Stimulated activated CD4-positive, alpha-beta T cell treated with anti-CD3 and anti-CD28 coated beads, Interleukin-4, amount 100 ng/mL, for 24 hours (primary cell): ENCODE data around the gene KIAA1671.

Source experiments
- DNase-seq: peaks from one replicate; pipeline ENCODE4 v3.0.0-alpha.2; 2020

Gene KIAA1671

GRCh38 chr22:25069758-25070481, 117.4 kb downstream of the KIAA1671 start:
- DNase-seq: no peak

GRCh38 chr22:25070956-25071355, 118.4 kb downstream of the KIAA1671 start:
- DNase-seq: no peak

GRCh38 chr22:25071720-25072119, 119.2 kb downstream of the KIAA1671 start:
- no peak for DNase-seq

- DNase-seq: no peak
These were observed 119.9 kb downstream of the KIAA1671 start for GRCh38 chr22:25072406-25072805.

- DNase-seq: peak; percentile 78
These were observed 123.8 kb downstream of the KIAA1671 start for GRCh38 chr22:25076336-25076735.

GRCh38 chr22:25077056-25077455, 124.5 kb downstream of the KIAA1671 start:
- no peak for DNase-seq

- DNase-seq: no peak
These were observed 125.4 kb downstream of the KIAA1671 start for GRCh38 chr22:25077964-25078363.

- no peak for DNase-seq
These were observed 126.1 kb downstream of the KIAA1671 start for GRCh38 chr22:25078591-25078990.

- DNase-seq: no peak
These were observed 128.3 kb downstream of the KIAA1671 start for GRCh38 chr22:25080855-25081254.

GRCh38 chr22:25081409-25081824, 128.9 kb downstream of the KIAA1671 start:
- DNase-seq: peak; percentile 65

- DNase-seq: no peak
These were observed 129.6 kb downstream of the KIAA1671 start for GRCh38 chr22:25082096-25082495.

- no peak for DNase-seq
These were observed 130.7 kb downstream of the KIAA1671 start for GRCh38 chr22:25083056-25083806.

- DNase-seq: no peak
These were observed 131.3 kb downstream of the KIAA1671 start for GRCh38 chr22:25083807-25084200.

- no peak for DNase-seq
These were observed 132.0 kb downstream of the KIAA1671 start for GRCh38 chr22:25084405-25085107.

GRCh38 chr22:25085156-25085555, 132.6 kb downstream of the KIAA1671 start:
- DNase-seq: no peak

- peak; percentile 37 for DNase-seq
These were observed 133.7 kb downstream of the KIAA1671 start for GRCh38 chr22:25085930-25086901.

GRCh38 chr22:25086902-25087282, 134.4 kb downstream of the KIAA1671 start:
- no peak for DNase-seq

GRCh38 chr22:25090225-25090890, 137.8 kb downstream of the KIAA1671 start:
- DNase-seq: no peak

- no peak for DNase-seq
These were observed 138.9 kb downstream of the KIAA1671 start for GRCh38 chr22:25091458-25091857.

- DNase-seq: no peak
These were observed 139.6 kb downstream of the KIAA1671 start for GRCh38 chr22:25092119-25092518.

GRCh38 chr22:25094579-25094978, 142.1 kb downstream of the KIAA1671 start:
- no peak for DNase-seq

GRCh38 chr22:25095869-25096268, 143.4 kb downstream of the KIAA1671 start:
- no peak for DNase-seq
